ENCODE results near the gene ATG14. TPM values are rescaled to one million over a fixed set of nuclear protein-coding genes. Genes with fewer than 3 reads are reported as not detected.

The ATG14 gene
- total and polyA plus RNA-seq, 2 of the 13 experiments (the other 11 are each of a cell fraction or from before 2014, with no cell fraction given) = 7.2 to 9.1 TPM

- H3K4me1 ChIP-seq (ENCODE audit: insufficient read depth, low read length) = no peaks in the 10 kb centered on the region
- DNase-seq (ENCODE audit: low spot score) (no peak), ATAC-seq (no peak), FAIRE-seq (no peak)
- no peak overlapping the region for H3K4me2 ChIP-seq (ENCODE audit: low read depth, low read length)
- no peaks in the 10 kb centered on the region for H3K36me3 ChIP-seq (replicated peaks in 1 of 2; ENCODE audit: control insufficient read depth in 1 of 2, insufficient read depth in 2 of 2, low read length in 2 of 2)
- H3K9me3 ChIP-seq (ENCODE audit: low read length) = no peaks in the 10 kb centered on the region
- ChIA-PET POLR2A (no interaction called here), CTCF (ENCODE audit: low intra/inter-chr PET ratio, low total read pairs) (no interaction called here)
- no peak overlapping the region for H3K27ac ChIP-seq (ENCODE audit: extremely low read length, insufficient read depth, low read length)
- no peaks in the 10 kb centered on the region for H4K20me1 ChIP-seq (ENCODE audit: insufficient read depth, low read length)
- H3K27me3 ChIP-seq (ENCODE audit: control insufficient read depth in 1 of 2, insufficient read depth in 2 of 2, low read length in 2 of 2) = no peaks in the 10 kb centered on the region
- intact Hi-C loops (cut with micrococcal nuclease; ENCODE audit: unreplicated experiment) (no loop called here), in situ Hi-C loops (cut with HindIII; ENCODE audit: extremely low pct_ligation_motif_present, low pct_unique_long_range_greater_than_20kb) (loop anchor here (25.0 kb wide), 1 partner anchor 235 kb away; no protein-coding TSS in a partner anchor)
- 26% methylated on average over 4 of the region's 4 CpGs for WGBS (ENCODE audit: low lambda C conversion rate)
- no peaks in the 10 kb centered on the region for H3K79me2 ChIP-seq (ENCODE audit: insufficient read depth, low read length)
- no peak overlapping the region for H2AFZ ChIP-seq (ENCODE audit: low read length)
- no peak overlapping the region for H3K4me3 ChIP-seq (replicated peaks in 1 of 3; ENCODE audit: insufficient read depth in 1 of 3, low read depth in 2 of 3, low read length in 3 of 3)
- H3K9ac ChIP-seq (ENCODE audit: insufficient read depth, low read depth, low read length) = no peak overlapping the region
- no TSS peak for BruUV-seq (replicated peaks)
- TF ChIP-seq TRAFD1 (CRISPR knock-in tag; IDR thresholded peaks at IDR 0.05; ENCODE audit: borderline replicate concordance) (no peak), ZNF580 (CRISPR knock-in tag; IDR thresholded peaks at IDR 0.05; ENCODE audit: borderline replicate concordance, low read depth) (no peak), BCL3 (CRISPR knock-in tag; IDR thresholded peaks at IDR 0.05) (no peak), ZBTB8A (CRISPR knock-in tag; IDR thresholded peaks at IDR 0.05; ENCODE audit: borderline replicate concordance, low read depth) (no peak), ZNF550 (CRISPR knock-in tag; IDR thresholded peaks at IDR 0.05; ENCODE audit: borderline replicate concordance) (no peak), ZNF766 (CRISPR knock-in tag; IDR thresholded peaks at IDR 0.05; ENCODE audit: borderline replicate concordance) (no peak), HNF1B (CRISPR knock-in tag; IDR thresholded peaks at IDR 0.05) (no peak), LRRFIP1 (CRISPR knock-in tag; conservative IDR thresholded peaks at IDR 0.05) (no peak), NFE2 (CRISPR knock-in tag; IDR thresholded peaks at IDR 0.05) (no peak), KLF15 (CRISPR knock-in tag; IDR thresholded peaks at IDR 0.05; ENCODE audit: borderline replicate concordance) (no peak), HDAC2 (CRISPR knock-in tag; IDR thresholded peaks at IDR 0.05) (no peak), RNF219 (CRISPR knock-in tag; IDR thresholded peaks at IDR 0.05) (no peak), PRPF4 (IDR thresholded peaks at IDR 0.05; ENCODE audit: low read depth, low read length, poor library complexity, severe bottlenecking) (no peak), ZNF740 (CRISPR knock-in tag; IDR thresholded peaks at IDR 0.05) (no peak)
Measured at GRCh38 chr14:55426891-55427290, 15.3 kb upstream of the ATG14 start.

Data from HepG2 (cell line).